Measurements from ENCODE around the gene MAP3K4. TPM values are rescaled to one million over a fixed set of nuclear protein-coding genes. Genes with fewer than 3 reads are reported as not detected.
A peak's percentile ranks its signal among the peaks of the same experiment; 100 is the strongest.

MAP3K4 gene
- total RNA-seq, 2 donors from 2014 or later, result 40.7 to 43.2 TPM

DNA sequence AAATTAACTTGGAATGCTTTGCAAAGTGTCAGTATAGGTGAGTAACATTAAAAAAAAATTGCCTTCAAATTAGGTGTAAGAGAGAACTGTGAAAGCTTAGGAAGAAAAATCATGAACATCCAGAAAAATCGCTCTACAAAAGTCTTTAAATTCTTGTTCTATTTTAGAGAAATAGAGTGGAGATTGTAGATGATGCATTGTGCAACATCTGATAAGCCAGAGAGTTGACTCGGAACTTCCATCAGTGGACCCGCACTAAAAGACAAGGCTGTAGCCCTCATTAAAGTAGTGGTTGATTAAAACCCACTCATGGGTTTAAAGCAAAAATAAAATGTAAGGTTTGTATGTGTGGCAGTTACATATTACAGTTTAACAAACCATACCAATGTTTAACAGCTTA is 35.8 kb downstream of the MAP3K4 start:
- no peak for DNase-seq
- no peak for ATAC-seq
- intact Hi-C loops (cut with DNase I, micrococcal nuclease), result no loop called here

DNA sequence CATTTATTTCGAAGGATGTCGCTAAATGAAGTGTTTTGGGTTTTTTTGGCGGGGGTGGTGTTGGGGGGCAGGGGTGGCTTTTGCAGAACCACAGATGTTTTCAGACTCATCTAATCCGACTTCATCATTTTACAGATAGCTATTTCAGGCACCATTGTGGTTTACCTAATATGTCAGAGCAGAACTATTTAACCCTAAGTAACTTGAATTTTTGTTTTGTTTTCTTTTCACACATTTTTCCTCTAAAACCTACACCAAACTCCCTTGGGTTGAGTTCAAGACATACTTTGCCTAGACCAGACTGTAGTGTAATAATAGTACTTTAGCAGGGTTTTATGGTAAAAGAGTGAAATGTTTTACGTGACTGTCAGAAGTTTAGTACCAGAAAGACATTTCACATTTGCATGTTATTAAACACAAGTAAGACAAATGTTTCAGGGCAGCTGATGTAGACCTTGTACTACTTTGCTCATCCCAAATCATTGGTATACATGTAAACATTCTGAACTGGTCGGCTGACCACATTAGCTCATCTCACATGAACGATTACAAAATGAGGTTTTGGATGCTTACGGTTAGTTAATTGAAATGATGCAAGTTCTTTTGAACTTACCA is 37.7 kb downstream of the MAP3K4 start:
- ATAC-seq (no peak), DNase-seq (no peak)
- intact Hi-C loops (cut with DNase I, micrococcal nuclease), result no loop called here

DNA sequence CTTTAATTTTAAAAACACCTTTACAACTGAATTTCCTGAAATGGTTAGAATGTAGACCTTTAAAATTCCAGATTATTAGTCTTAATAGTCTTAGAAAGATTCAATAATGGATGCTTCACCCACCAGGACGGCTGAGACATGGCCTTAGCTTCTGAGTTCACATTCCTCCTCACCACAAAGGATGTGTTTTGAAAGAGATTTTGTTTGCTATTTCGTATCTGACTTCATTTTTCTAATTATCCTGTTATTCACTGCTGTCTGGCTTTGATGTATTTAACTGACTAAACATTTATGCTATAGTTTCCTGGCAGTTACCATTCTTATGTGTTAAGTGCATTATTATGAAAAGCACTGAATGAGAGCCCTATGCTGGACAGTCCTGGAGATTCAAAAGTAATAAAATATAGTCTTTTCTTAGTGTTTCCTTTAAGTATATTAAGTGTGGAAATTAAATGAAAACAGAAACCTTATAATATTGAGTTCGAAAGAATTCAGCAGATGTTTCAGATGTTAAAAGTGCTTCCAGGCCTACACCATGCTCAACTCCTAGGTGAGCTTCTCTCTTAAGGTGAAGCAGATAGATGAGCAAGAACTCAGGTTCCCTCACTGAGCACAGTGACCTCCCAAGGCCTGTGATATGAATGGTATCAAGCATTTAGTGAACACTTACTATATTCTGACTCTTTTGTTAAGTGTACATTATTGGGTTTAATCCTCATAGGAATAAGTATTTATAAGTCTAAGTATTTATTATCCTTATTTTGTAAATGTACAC is 40.3 kb downstream of the MAP3K4 start:
- intact Hi-C loops (cut with DNase I, micrococcal nuclease), result no loop called here
- no peak for ATAC-seq
- no peak for DNase-seq

DNA sequence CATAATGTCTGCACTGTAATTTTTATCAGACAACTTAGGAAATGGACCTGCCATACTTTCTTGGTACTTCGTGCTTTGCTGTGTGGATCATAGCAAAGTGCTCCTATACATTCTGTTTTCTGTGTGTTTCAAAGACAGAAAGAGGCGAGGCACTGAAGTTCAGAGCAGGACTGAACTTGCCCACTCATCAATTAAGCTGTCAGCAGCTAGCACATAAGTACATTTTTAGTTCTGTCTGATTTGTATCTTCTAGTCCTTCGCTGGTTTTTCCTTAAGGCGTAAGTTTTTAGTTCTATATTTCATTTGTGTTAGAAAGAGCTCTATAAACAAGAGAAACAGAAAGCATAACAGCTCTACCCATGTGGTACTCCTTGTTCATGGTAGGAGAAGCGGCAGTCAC is 42.1 kb downstream of the MAP3K4 start:
- intact Hi-C loops (cut with DNase I, micrococcal nuclease), result no loop called here
- ATAC-seq (no peak), DNase-seq (no peak)

DNA sequence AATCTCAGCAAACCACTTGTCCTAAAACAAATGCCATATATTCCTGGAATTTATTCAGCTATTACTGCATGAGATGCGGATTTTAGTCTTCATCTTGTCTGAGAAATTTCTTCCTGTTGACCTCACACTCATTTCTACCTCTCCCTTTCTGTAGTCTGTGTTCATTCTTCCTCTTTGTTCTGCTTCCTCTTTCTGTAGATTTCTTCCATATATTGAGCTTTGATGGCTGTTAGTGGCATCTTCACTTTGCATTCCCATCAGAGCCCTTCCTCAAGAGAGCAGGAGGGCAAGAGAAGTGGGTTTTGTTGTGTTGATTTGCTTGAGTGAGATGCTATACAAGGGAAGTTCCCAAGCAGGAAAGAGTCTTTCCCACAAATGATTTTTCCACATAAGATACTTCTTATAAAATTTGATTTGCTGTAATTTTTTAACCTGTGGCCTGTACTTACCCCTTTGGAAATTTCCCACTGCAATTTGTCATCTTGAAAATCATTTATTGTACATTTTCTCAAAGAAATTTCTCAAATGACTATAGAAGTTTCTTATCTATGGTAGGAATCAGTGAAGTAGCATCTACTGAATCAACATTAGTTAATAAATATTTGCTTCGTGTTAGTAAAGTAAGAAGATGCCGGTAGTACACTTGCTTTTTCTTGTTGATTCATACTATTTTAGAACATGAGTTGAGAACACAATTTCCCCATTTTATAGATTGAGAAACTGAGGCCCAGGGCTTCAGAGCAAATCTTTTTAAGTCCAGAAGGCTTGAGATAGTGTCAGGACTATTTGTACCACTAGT is 43.8 kb downstream of the MAP3K4 start:
- ATAC-seq, result no peak
- intact Hi-C loops (cut with DNase I, micrococcal nuclease), result no loop called here
- DNase-seq, result no peak

DNA sequence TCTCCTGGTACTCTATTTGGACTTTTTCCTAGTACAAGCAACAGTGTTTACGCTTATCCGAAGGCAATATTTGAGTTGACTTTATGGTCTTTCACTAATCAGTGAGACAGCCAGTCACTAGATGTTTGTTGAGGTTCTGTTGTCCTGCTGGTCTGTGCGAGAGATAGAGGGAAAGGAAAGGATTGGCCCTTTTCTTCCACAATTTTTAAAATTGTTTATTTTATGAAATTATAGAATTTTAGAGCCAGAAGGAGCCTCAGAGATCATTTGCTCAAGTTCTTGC is 44.4 kb downstream of the MAP3K4 start:
- no peak for DNase-seq
- no peak for ATAC-seq
- intact Hi-C loops (cut with DNase I, micrococcal nuclease), result no loop called here

DNA sequence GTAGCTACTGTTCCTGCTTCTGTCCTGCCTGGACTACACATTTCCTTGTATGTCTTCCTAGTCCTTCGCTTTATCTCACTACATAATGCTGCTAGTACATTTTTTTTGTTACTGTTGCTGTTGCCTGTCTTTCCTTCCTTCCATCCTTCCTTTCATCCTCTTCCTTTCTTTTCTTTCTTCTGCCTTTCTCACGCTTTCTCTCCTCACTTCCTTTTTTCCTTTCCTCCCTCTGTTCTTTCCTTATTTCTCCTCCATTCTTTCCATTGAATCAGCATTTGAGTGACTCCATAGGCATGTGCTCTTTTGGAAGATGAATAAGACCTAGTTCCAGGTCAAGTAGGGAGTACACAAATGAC is 46.3 kb downstream of the MAP3K4 start:
- ATAC-seq, result no peak
- intact Hi-C loops (cut with DNase I, micrococcal nuclease), result no loop called here

DNA sequence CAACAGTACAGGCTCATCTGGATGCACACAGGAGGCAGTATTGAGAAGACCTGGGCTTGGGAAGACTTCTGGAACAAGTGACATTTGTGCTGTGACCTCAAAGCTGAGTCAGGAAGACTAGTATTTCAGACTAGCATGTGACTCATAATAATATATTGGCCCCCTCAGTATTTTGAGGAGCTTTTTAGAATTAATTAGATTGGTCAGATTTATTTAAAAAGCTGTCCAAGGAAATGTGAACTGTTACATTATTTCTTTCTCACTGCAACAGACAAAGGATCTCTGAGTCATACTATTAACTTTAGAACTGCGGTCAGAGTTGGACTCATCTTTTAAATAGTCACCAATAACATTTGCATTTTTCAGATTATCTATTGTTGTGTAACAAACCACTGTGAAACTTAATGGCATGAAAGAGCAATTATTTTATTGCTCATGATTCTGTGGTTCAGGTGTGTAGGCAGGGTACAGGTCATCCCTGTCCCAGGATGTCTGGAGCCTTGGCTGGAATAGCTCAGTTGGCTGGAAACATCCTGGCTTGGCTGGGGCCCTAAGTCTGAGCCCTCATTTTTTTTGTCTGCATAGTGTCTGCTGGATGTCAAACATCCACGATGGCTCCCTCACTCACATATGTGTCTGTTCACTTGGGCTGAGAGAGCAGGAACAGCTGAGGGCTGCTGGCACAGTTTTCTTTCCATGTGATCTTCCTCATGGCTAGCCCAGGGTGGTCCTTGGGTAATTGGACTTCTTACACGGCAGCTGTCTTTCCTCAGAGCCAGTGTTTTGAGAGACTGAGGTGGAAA is 46.9 kb downstream of the MAP3K4 start:
- DNase-seq, result peak; percentile 20 to 41
- intact Hi-C loops (cut with DNase I, micrococcal nuclease), result no loop called here
- ATAC-seq, result no peak

More for the DNA sequence above, 46.3 kb downstream of the MAP3K4 start:
- no peak for DNase-seq

DNA sequence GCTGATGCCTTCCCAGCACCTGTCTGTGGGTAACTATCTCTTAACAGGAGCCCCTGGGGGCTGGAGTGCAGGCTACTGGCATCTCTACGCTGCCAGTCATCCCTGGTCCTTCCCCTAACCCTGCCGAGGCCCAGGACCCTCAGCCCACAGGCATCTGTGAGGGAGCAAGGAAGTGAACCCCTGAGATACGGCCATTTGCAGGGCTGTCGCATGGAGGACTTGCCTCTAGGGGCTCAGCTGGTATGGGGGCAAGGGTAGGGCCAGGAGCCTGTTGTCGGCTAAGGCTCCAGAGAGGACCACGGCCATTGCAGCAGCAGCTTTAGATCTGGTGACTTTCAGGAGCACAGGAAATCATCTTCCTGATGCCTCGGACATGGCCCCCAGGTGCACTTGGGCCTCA is 49.7 kb downstream of the MAP3K4 start:
- no peak for DNase-seq
- no peak for ATAC-seq
- intact Hi-C loops (cut with DNase I, micrococcal nuclease), result no loop called here

DNA sequence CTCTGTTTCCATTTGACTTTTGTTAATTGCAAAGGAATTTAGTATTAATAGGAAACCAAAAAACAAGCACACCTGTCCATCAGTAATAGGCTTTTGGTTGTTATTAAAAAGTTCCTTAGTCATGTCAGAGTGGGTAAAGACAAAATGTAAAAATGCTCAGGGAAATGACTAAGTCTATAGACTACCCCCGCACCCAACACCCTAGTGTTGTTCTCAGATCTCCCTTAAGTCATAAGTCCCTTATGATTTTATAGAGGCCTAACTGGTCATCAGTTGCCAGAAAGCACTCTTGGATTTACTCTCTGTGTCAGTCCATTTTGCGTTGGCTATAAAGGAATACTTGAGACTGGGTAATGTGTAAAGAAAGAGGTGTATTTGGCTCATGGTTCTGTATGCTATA is 52.8 kb downstream of the MAP3K4 start:
- ATAC-seq, result no peak
- intact Hi-C loops (cut with DNase I, micrococcal nuclease), result no loop called here
- no peak for DNase-seq

DNA sequence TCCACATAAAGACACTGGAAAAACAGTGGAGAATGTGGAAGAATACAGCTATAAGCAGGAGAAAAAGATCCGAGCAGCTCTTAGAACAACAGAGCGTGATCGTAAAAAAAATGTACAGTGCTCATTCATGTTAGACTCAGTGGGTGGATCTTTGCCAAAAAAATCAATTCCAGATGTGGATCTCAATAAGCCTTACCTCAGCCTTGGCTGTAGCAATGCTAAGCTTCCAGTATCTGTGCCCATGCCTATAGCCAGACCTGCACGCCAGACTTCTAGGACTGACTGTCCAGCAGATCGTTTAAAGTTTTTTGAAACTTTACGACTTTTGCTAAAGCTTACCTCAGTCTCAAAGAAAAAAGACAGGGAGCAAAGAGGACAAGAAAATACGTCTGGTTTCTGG is 57.1 kb downstream of the MAP3K4 start:
- ATAC-seq (no peak), DNase-seq (no peak)
- intact Hi-C loops (cut with DNase I, micrococcal nuclease), result no loop called here

DNA sequence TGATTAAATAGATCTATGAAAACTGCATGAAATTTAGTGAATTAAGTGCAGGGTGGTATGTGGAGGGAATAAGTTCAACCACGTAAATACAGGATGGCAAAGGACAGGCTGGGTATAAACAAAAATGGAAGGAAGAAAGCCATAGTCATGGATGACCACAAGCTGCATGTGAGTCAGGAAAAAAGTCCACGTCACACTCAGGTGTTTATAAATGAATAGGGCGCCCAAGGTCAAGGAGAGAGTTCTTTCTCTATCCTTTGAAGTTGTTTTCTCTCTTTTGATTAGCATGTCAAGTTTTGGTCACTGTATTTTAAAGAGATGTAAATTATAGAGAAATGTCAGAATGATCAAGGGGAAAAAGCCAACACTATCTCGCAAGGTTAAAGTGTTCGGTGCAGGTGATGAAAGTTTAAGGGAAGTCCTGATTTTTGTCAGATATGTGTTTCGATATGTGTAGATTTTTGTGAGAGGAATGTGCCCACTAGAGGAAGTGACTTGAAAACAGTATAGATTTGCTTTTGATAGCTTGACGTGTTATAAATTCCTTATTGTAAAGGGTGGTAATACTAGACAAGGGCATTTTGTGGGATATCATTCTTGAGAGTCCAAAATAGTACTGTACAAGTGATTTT is 58.7 kb downstream of the MAP3K4 start:
- intact Hi-C loops (cut with DNase I, micrococcal nuclease), result no loop called here
- ATAC-seq, result no peak
- no peak for DNase-seq

DNA sequence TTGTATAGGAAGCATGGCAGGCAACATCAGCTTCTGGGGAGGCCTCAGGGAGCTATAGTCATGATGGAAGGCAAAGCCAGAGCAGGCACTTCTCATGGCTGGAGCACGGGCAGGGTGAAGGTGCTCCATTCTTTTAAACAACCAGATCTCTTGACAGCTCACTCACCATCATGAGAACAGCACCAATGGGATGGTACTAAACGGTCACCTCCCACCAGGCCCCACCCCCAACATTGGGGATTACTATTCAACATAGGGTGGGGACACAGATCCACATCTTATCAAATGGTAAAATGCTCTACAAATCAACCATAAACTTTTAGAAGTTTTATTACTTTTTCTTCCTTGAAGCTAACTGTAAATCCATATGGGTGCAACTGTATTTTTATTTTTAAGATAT is 61.5 kb downstream of the MAP3K4 start:
- DNase-seq (no peak), ATAC-seq (peak; percentile 33)
- intact Hi-C loops (cut with DNase I, micrococcal nuclease), result no loop called here

DNA sequence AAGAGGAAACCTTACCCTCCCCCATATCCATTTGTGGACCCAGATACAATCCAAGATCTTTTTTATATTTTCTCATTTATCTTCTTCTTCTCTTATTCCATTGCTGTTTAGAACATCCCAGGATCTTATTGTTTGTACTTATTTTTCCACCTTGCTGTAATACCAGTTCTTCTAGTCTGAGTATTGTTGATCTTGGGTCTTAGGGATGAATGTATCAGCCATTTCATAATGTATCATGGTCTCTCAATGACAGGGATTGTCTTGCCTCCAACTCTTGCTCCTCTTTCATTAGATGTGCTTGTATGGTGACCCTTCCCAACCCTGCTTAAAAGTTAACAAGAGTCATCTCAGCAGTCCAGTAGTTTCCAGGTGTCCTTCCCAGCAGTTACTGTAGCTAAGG is 63.3 kb downstream of the MAP3K4 start:
- DNase-seq (no peak), ATAC-seq (no peak)
- intact Hi-C loops (cut with DNase I, micrococcal nuclease), result no loop called here

DNA sequence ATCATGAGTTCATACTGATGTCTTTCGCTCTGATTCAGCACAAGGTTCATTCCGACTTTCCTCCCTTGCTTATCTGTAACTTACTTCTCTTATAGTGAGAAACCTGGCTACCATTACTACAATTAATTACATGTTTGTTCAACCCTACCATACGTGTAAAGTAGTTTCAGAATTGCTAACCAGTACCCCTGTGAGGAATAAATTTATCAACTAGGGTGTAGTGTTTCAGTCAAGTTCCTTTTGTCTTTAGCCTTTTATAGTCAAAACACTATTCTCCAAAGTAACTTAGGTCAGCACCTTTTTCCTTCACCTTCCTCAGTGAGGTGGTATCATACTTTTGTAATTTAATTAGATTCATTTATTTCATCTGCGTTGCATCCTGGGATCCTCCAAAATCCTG is 64.9 kb downstream of the MAP3K4 start:
- intact Hi-C loops (cut with DNase I, micrococcal nuclease), result no loop called here
- ATAC-seq (no peak), DNase-seq (no peak)

DNA sequence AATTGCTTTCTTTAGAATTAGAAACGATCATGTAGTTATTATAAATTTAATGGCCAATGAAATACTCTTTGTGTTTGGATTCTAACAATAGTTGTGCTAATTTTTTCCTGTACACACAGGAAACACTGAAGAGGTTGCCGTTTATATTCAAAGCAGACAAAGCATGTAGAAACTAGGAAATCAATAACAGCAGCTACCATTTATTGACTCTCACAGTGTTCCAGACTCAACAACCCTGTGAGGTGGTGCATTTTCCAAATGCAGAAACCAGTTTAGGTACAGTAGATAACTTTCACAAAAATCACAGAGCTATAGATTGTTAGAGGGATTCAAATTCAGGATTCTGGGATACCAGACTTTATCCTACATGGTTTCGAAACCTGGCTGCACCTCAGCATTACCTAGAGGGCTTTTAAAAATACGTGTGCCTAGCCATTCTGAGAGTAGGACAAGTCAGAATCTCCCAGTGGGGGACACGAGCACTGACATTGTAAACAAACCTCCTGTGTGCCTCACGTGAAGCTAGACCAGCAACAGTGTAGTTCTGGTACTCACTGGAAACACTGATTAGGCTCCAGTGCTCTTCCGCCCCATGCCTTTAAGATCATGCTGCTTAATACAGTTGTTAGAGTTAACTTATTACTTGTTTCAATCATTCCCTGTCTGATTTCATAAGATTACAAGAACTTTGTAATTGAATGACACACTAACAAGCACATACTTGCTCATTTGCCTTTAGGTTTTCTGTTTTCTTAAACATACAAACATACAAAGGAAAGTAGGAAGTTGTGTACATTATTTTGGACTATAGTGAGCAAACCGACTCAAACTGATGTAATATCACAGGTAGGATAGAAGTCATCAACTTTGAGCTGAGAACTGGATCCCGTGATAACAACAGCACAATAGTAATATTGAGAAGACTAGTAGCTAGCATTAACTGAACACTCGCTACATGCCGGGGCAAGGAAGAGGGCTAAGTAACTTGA is 65.8 kb downstream of the MAP3K4 start:
- DNase-seq, result no peak
- no peak for ATAC-seq
- intact Hi-C loops (cut with DNase I, micrococcal nuclease), result no loop called here

DNA sequence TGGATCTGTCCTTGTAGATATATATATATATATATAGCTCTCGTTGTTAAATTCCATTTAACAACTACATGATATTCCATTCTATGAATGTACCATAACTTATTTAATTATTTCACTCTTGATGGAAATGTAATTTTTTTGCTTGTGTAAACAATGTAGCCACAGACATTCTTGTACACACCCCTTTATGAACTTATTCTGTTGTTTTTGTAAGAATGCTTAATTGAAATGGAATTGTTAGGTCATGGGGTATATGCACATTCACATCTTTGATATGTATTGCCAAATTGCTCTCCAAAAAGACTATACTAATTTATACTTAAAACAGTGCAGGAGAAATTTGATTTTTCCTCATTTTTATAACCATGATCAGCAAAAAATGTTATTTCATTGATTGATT is 67.2 kb downstream of the MAP3K4 start:
- ATAC-seq (no peak), DNase-seq (no peak)
- intact Hi-C loops (cut with DNase I, micrococcal nuclease), result no loop called here

DNA sequence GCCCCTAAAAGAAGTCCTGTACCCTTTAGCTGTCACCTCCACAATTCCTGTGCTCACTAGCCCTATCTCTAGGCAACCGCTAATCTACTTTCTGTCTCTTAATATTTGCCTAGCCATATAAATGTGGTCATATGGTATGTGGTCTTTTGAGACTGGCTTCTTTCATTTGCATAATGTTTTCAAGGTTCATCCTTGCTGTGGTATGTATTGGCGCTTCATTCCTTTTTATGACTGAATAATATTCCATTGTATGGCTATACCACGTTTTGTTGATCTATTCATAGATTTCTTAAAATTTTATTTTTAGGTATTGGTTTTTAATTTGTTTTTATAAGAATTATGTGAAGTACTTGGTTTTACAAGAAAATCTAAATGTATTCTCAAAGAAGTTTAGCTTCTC is 70.0 kb downstream of the MAP3K4 start:
- no peak for ATAC-seq
- DNase-seq, result no peak
- intact Hi-C loops (cut with DNase I, micrococcal nuclease), result no loop called here

All from left colon (tissue), 2 donors.